ENCODE results near the gene SLC9A1.
"Not testable (repeated sequence)": the region's sequence is repeated elsewhere in the genome, so short reads cannot be mapped to it uniquely, and the experiment has no call there.

The SLC9A1 gene

DNA sequence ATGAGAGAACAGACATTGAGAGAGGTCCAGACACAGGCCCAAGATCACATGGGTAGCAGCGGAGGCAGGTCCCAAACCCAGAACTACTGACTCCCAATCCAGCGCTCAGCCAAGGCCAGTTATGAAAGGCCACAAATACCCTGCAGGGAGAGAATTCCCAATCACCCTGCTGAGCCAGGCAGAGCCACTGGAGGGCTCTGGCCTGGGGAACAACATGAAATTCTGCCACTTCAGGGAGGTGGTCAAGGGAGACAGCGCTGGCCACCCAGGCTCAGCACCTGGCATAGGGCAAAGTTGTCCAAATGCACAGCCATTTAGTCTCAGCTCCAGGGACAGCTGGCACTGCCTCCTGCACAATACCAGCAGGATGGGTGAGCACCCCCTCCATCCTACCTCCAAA lies 27.5 kb downstream of the SLC9A1 start:
- no peak for TF ChIP-seq CTCF (IDR thresholded peaks at IDR 0.05; ENCODE audit: borderline replicate concordance, insufficient read depth, low read depth, low read length)
- no peak overlapping the region for H3K4me3 ChIP-seq (ENCODE audit: low read depth, low read length)

DNA sequence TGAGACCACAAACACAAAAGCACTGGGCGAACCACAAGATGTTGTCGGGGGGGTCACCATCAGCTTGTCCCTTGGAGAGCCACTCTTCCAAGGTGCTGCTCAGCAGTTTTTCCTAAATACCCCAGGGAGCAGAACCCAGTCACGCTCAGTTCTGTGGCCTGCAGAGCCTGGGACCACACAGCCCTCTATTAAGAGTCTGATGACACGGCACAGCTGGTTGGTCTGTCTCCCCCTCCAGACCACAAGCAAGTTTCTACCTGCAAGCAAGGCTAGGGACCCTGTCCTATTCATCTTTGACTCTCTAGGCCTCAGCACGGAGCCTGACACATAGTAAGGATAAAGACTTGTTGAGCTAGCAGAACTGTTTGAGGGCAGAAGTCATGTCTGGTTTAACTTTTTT lies 28.5 kb downstream of the SLC9A1 start:
- no peak for TF ChIP-seq CTCF (IDR thresholded peaks at IDR 0.05; ENCODE audit: borderline replicate concordance, insufficient read depth, low read depth, low read length)
- H3K4me3 ChIP-seq (ENCODE audit: low read depth, low read length), result no peak overlapping the region

DNA sequence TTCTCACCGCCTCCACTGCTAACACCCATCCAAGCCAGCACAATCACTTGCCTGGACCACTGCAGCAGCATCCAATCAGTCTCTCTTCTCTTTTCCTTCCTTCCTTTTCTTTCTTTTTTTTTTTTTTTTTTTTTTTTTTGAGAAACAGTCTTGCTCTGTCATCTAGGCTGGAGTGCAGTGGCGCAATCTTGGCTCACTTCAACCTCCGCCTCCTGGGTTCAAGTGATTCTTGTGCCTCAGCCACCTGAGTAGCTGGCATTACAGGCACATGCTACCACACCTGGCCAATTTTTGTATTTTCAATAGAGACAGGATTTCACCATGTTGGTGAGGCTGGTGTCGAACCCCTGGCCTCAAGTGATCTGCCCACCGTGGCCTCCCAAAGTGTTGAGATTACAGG lies 29.8 kb downstream of the SLC9A1 start:
- not testable (repeated sequence) for H3K4me3 ChIP-seq (ENCODE audit: low read depth, low read length)

DNA sequence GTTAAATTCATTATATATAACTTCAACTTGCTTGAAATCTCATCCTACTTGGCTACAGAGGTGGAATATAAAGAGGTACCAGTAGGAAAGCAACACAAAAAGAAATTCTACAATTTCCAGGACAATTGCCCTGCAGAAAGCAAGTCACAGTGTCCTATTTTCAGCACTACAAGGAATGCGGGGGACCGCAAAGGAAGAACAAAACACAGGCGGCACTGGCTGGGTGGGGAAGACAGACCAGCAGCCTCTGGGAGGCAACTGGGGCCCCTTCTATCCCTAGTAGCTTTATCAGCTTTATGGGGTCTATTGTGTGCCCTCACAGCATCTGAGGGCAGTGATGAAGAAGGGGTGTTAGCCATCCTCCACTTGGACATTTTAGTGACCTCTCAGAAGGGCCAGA lies 30.5 kb downstream of the SLC9A1 start:
- no peak for TF ChIP-seq CTCF (IDR thresholded peaks at IDR 0.05; ENCODE audit: borderline replicate concordance, insufficient read depth, low read depth, low read length)
- no peak overlapping the region for H3K4me3 ChIP-seq (ENCODE audit: low read depth, low read length)

DNA sequence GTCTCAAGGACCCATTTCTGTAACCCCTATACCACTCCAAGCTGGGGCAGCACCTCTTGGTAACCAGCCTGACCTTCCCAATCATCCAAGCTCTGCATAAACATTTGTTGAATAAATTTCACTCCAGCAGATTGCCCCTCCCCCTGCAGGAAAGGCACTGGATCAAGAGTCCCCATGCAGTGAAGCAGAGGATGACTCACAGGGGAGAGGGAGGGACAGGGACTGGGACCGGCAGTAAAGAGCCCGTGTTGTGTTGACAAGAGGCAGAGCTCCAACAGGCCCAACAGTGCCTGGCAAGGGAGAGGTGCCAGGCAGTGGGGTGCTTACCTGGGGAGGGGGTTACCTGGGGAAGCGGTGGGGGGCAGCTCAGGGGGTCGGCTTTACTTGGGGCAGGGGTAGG lies 32.3 kb downstream of the SLC9A1 start:
- TF ChIP-seq CTCF (IDR thresholded peaks at IDR 0.05; ENCODE audit: borderline replicate concordance, insufficient read depth, low read depth, low read length), result no peak
- no peak overlapping the region for H3K4me3 ChIP-seq (ENCODE audit: low read depth, low read length)

DNA sequence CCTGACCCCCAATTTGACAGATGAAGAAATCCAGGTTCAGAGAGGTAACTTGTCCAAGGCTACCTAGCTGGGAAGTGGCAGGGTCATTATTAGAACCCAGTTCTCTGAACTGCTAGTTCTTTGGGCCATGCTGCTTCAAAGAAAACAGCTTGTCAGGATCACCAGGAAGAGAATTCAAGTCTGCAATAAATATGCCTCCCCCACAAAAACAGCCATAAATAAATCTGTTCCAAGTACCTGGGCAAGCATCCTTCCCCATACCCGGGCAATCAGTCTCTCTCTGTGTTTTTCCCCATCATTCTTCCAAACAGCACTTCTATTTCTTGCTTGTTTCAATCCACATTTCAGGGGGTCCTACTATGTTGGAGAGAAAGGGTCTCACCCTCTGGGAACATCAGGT lies 34.1 kb downstream of the SLC9A1 start:
- H3K4me3 ChIP-seq (ENCODE audit: low read depth, low read length), result no peak overlapping the region
- TF ChIP-seq CTCF (IDR thresholded peaks at IDR 0.05; ENCODE audit: borderline replicate concordance, insufficient read depth, low read depth, low read length), result no peak

GRCh38 chr1:27118440-27118689 lies 36.6 kb downstream of the SLC9A1 start:
- no peak overlapping the region for H3K4me3 ChIP-seq (ENCODE audit: low read depth, low read length)

More at GRCh38 chr1:27118440-27118689, 36.6 kb downstream of the SLC9A1 start:
- no peak for TF ChIP-seq CTCF (IDR thresholded peaks at IDR 0.05; ENCODE audit: borderline replicate concordance, insufficient read depth, low read depth, low read length)
